HepG2 (cell line): ENCODE measurements around the gene SLC13A3. TPM values are rescaled to one million over a fixed set of nuclear protein-coding genes. Genes with fewer than 3 reads are reported as not detected.
A peak's percentile ranks its signal among the peaks of the same experiment; 100 is the strongest.

Experiments used
- BORCS8-MEF2B ChIP-seq: sonication (generic); formaldehyde crosslinking; IDR thresholded peaks from 2 replicates; pipeline ENCODE4 v1.8.0; 2022; ENCODE audit warnings: mild to moderate bottlenecking, missing genetic modification reagents
- CCDC6 ChIP-seq: sonication (generic); formaldehyde crosslinking; IDR thresholded peaks from 2 replicates; pipeline ENCODE4 v1.8.1; 2022; ENCODE audit warnings: mild to moderate bottlenecking, missing genetic modification reagents, moderate library complexity
- FOSL1 ChIP-seq: sonication (generic); formaldehyde crosslinking; IDR thresholded peaks from 2 replicates; pipeline ENCODE4 v1.9.0; 2021; ENCODE audit warnings: missing genetic modification reagents, borderline replicate concordance
- FOXK2 ChIP-seq: fragments of 450-650 bp; IDR thresholded peaks from 2 replicates; pipeline ENCODE4 v1.6.1; 2016
- IRF2 ChIP-seq: IDR thresholded peaks from 2 replicates; pipeline ENCODE4 v1.6.1; 2018; ENCODE audit warnings: missing genetic modification reagents, missing compliant biosample characterization
- KDM3A ChIP-seq: IDR thresholded peaks from 2 replicates; pipeline ENCODE4 v1.6.1; 2018; ENCODE audit warnings: low read depth, missing compliant biosample characterization
- MAZ ChIP-seq, 2 experiments: sonication (generic) in 1 of 2; formaldehyde crosslinking in 1 of 2; IDR thresholded peaks; 2 replicates each; pipeline versions ENCODE4 v1.5.0 to v1.6.1; 2012 to 2020; ENCODE audit warnings: low read depth in 2 of 2, mild to moderate bottlenecking in 2 of 2, borderline replicate concordance in 1 of 2, improper control_type of control experiment in 1 of 2, low read length in 1 of 2, missing genetic modification reagents in 1 of 2, moderate library complexity in 1 of 2
- NFATC3 ChIP-seq: sonication (generic); formaldehyde crosslinking; IDR thresholded peaks from 2 replicates; pipeline ENCODE4 v1.5.1; 2020; ENCODE audit warnings: mild to moderate bottlenecking, missing genetic modification reagents
- NFYB ChIP-seq: sonication (generic); formaldehyde crosslinking; IDR thresholded peaks from 2 replicates; pipeline ENCODE4 v1.4.0; 2020; ENCODE audit warnings: missing genetic modification reagents
- PAXIP1 ChIP-seq: sonication (generic); formaldehyde crosslinking; conservative IDR thresholded peaks from 2 replicates; pipeline ENCODE4 v1.4.0; 2020; ENCODE audit warnings: mild to moderate bottlenecking, missing genetic modification reagents, moderate library complexity
- RARG ChIP-seq: sonication (generic); formaldehyde crosslinking; IDR thresholded peaks from 2 replicates; pipeline ENCODE4 v1.4.0; 2020; ENCODE audit warnings: low read depth, mild to moderate bottlenecking, missing genetic modification reagents
- SALL1 ChIP-seq: sonication (generic); formaldehyde crosslinking; IDR thresholded peaks from 2 replicates; pipeline ENCODE4 v1.8.0; 2022; ENCODE audit warnings: mild to moderate bottlenecking, missing genetic modification reagents
- SKIL ChIP-seq: sonication (generic); formaldehyde crosslinking; IDR thresholded peaks from 2 replicates; pipeline ENCODE4 v1.8.0; 2022; ENCODE audit warnings: missing genetic modification reagents, mild to moderate bottlenecking, moderate library complexity, borderline replicate concordance
- SMC3 ChIP-seq: IDR thresholded peaks from 2 replicates; pipeline ENCODE4 v1.6.1; 2011; ENCODE audit warnings: low read length, improper control_type of control experiment
- TOPORS ChIP-seq: sonication (generic); formaldehyde crosslinking; IDR thresholded peaks from 2 replicates; pipeline ENCODE4 v1.8.0; 2023; ENCODE audit warnings: mild to moderate bottlenecking, missing genetic modification reagents
- YEATS4 ChIP-seq: sonication (generic); formaldehyde crosslinking; IDR thresholded peaks from 2 replicates; pipeline ENCODE4 v1.4.0; 2020; ENCODE audit warnings: missing genetic modification reagents, borderline replicate concordance
- ZFYVE20 ChIP-seq: sonication (generic); formaldehyde crosslinking; IDR thresholded peaks from 2 replicates; pipeline ENCODE4 v1.8.0; 2023; ENCODE audit warnings: low read depth, mild to moderate bottlenecking, moderate library complexity, missing genetic modification reagents, borderline replicate concordance
- ZNF264 ChIP-seq: sonication (generic); formaldehyde crosslinking; IDR thresholded peaks from 2 replicates; pipeline ENCODE4 v1.4.0; 2020; ENCODE audit warnings: missing genetic modification reagents
- ZNF337 ChIP-seq: sonication (generic); formaldehyde crosslinking; IDR thresholded peaks from 2 replicates; pipeline ENCODE4 v1.5.1; 2020; ENCODE audit warnings: missing genetic modification reagents, low read depth, mild to moderate bottlenecking, borderline replicate concordance
- ZNF382 ChIP-seq: sonication (generic); formaldehyde crosslinking; IDR thresholded peaks from 2 replicates; pipeline ENCODE4 v1.5.0; 2020; ENCODE audit warnings: missing genetic modification reagents, mild to moderate bottlenecking, borderline replicate concordance
- ZNF782 ChIP-seq: sonication (generic); formaldehyde crosslinking; IDR thresholded peaks from 2 replicates; pipeline ENCODE4 v1.4.0; 2020; ENCODE audit warnings: missing genetic modification reagents, mild to moderate bottlenecking, borderline replicate concordance
- ZNF891 ChIP-seq: sonication (generic); formaldehyde crosslinking; IDR thresholded peaks from 2 replicates; pipeline ENCODE4 v1.5.0; 2020; ENCODE audit warnings: mild to moderate bottlenecking, missing genetic modification reagents
- polyA plus RNA-seq, 8 experiments: library from polyadenylated mRNA; depleted of rRNA in 3 of 8; stranded (reverse) in 7 of 8; unstranded in 1 of 8; fragments of >200 nt; fragmentation: Illumina TruSeq in 4 of 8; extraction: Trizol in 4 of 8; gene quantifications; 2 replicates each; pipeline versions ENCODE4 v1.2.1 to v1.2.3, GENCODE V29; 2011 to 2016; ENCODE audit warnings: low read depth in 4 of 8, missing spikeins in 1 of 8, mixed read lengths in 1 of 8; ENCODE audit not compliant: insufficient read depth in 1 of 8
- total RNA-seq, 5 experiments: library from RNA; depleted of rRNA; stranded (reverse); fragments of >200 nt; fragmentation: Illumina TruSeq; extraction: Trizol; gene quantifications; 2 replicates each; pipeline ENCODE4 v1.2.3, GENCODE V29; 2016; ENCODE audit warnings: low read depth in 1 of 5
- TF ChIP-seq, protein P1 (sequence below): sonication (generic); formaldehyde crosslinking; IDR thresholded peaks from 2 replicates; pipeline ENCODE4 v1.4.0; 2020; ENCODE audit warnings: mild to moderate bottlenecking, missing genetic modification reagents

SLC13A3 gene
- total and polyA plus RNA-seq, 2 of the 13 experiments (the other 11 are each of a cell fraction or from before 2014, with no cell fraction given), result 66.5 to 76.0 TPM

DNA sequence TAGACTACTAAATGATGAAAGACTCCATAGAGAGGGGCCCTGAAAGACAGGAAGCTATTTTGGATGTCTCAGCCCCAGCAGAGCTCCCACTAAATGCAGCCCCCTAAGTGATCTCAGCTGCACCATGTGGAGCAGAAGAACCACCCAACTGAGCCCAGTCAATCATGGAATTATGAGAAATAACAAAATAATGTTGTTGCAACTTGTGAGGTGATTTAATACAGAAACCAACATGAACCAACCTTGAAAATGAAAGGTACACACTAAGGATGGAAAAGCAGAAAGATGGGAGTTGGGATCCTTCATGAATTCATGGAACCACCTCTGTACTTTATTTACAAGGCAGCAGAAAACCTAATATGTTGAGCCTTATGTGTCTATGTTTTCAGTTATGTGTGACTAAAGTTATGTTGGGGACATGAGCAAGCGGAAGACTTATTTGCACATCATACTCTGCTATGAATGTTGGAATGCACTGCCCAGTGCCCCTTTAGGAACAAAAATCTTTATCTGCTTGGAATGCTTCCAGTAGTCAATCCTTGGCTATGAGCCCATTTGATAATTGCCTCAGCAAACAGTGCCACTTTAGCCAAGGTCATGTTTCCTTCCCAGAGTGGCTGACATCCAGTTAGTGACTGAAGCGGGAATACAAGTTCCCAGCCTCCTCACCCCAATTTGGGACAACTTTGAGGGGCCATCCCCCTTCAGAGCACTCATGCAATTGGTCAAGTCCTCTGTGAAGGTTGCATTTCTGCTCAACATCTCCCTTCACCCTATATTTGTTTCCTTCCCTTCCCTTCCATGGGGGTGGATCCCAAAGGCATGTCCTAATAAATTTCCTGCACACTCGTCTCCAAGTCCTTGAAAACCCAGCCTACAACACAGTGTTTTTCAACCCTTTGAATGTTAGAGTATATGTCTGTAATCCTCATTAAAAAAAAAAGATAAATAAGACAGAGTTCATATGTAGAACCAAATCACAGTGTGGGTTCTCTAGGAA lies 19.6 kb upstream of the SLC13A3 start (continued):
- TF ChIP-seq MAZ (IDR thresholded peaks at IDR 0.05; ENCODE audit: borderline replicate concordance, low read depth, low read length) (no peak), MAZ (CRISPR knock-in tag; IDR thresholded peaks at IDR 0.05; ENCODE audit: low read depth) (0 out of 2 replicates have a peak, but pooled peaks have one; percentile 51), KDM3A (CRISPR knock-in tag) (peak; percentile 87; the same call in 1 of the 2 replicates), NFATC3 (CRISPR knock-in tag) (peak; percentile 56; the same call in 1 of the 2 replicates), ZNF264 (peak; percentile 98), FOSL1 (CRISPR knock-in tag) (no peak), FOXK2 (peak; percentile 57; the same call in 1 of the 2 replicates), ZNF782 (CRISPR knock-in tag) (0 out of 2 replicates have a peak, but pooled peaks have one; percentile 63), ZNF382 (no peak), SMC3 (peak; percentile 43; the same call in 1 of the 2 replicates), ZNF891 (CRISPR knock-in tag) (no peak), RARG (CRISPR knock-in tag) (no peak), SALL1 (CRISPR knock-in tag) (peak; percentile 99), NFYB (CRISPR knock-in tag) (peak; percentile 47; the same call in 1 of the 2 replicates), IRF2 (CRISPR knock-in tag) (peak; percentile 98), CCDC6 (CRISPR knock-in tag) (peak; percentile 87), BORCS8-MEF2B (CRISPR knock-in tag) (peak; percentile 39; the same call in 1 of the 2 replicates), YEATS4 (no peak; the same call in 1 of the 2 replicates), ZNF337 (no peak), SKIL (CRISPR knock-in tag) (peak; percentile 76), PAXIP1 (CRISPR knock-in tag) (peak; percentile 96), TOPORS (CRISPR knock-in tag) (no peak), ZFYVE20 (CRISPR knock-in tag) (no peak)
- TF ChIP-seq, protein P1, sequence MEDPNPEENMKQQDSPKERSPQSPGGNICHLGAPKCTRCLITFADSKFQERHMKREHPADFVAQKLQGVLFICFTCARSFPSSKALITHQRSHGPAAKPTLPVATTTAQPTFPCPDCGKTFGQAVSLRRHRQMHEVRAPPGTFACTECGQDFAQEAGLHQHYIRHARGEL (CRISPR knock-in tag), result 0 out of 2 replicates have a peak, but pooled peaks have one; percentile 30
